GM18868 (cell line): Measurements from ENCODE around the gene SYT13.

Experiments
- ATAC-seq: cut with Tn5 transposase; IDR thresholded peaks from one replicate; pipeline ENCODE4 v1.9.1; 2021; ENCODE audit warnings: mild to moderate bottlenecking, moderate library complexity; ENCODE audit not compliant: unreplicated experiment

SYT13 gene

GRCh38 chr11:45275828-45276227 lies 10.3 kb downstream of the SYT13 start:
- ATAC-seq: no peak

- no peak for ATAC-seq
These were observed 11.9 kb downstream of the SYT13 start for GRCh38 chr11:45274206-45274605.

GRCh38 chr11:45273509-45273908 lies 12.6 kb downstream of the SYT13 start:
- ATAC-seq: no peak

- no peak for ATAC-seq
These were observed 13.4 kb downstream of the SYT13 start for GRCh38 chr11:45272701-45273100.

GRCh38 chr11:45270946-45271716 lies 15.0 kb downstream of the SYT13 start:
- ATAC-seq: no peak

GRCh38 chr11:45269678-45270077 lies 16.5 kb downstream of the SYT13 start:
- no peak for ATAC-seq

- ATAC-seq: no peak
These were observed 18.4 kb downstream of the SYT13 start for GRCh38 chr11:45267652-45268299.

- ATAC-seq: no peak
These were observed 19.1 kb downstream of the SYT13 start for GRCh38 chr11:45267052-45267451.

GRCh38 chr11:45266676-45267020 lies 19.5 kb downstream of the SYT13 start:
- ATAC-seq: no peak

- no peak for ATAC-seq
These were observed 20.0 kb downstream of the SYT13 start for GRCh38 chr11:45265969-45266675.

- no peak for ATAC-seq
These were observed 21.2 kb downstream of the SYT13 start for GRCh38 chr11:45264839-45265515.

GRCh38 chr11:45263773-45264172 lies 22.4 kb downstream of the SYT13 start:
- no peak for ATAC-seq

- no peak for ATAC-seq
These were observed 23.2 kb downstream of the SYT13 start for GRCh38 chr11:45262900-45263299.

GRCh38 chr11:45260071-45260470 lies 26.1 kb downstream of the SYT13 start:
- no peak for ATAC-seq

GRCh38 chr11:45259592-45259991 lies 26.5 kb downstream of the SYT13 start:
- no peak for ATAC-seq

- no peak for ATAC-seq
These were observed 27.1 kb downstream of the SYT13 start for GRCh38 chr11:45258982-45259530.

GRCh38 chr11:45254070-45254469 lies 32.1 kb downstream of the SYT13 start:
- ATAC-seq: no peak

- no peak for ATAC-seq
These were observed 32.5 kb downstream of the SYT13 start for GRCh38 chr11:45253640-45254039.

GRCh38 chr11:45252877-45253276 lies 33.3 kb downstream of the SYT13 start:
- ATAC-seq: no peak

- ATAC-seq: no peak
These were observed 33.8 kb downstream of the SYT13 start for GRCh38 chr11:45252134-45252856.
